Immature natural killer cell (primary cell): ENCODE data around the gene MEGF6. TPM values are rescaled to one million over a fixed set of nuclear protein-coding genes. Genes with fewer than 3 reads are reported as not detected.

ENCODE experiments used
- DNase-seq, 3 donors: peaks; one replicate each; pipeline ENCODE4 v3.0.0; 2022; ENCODE audit warnings: mixed read lengths in 1 of 3
- H3K27ac Mint-ChIP-seq, 6 donors: one replicate each; pipeline ENCODE4 v1.8.0; 2020; ENCODE audit warnings: mixed read lengths in 6 of 6, mild to moderate bottlenecking in 5 of 6, inconsistent platforms in 4 of 6, moderate library complexity in 3 of 6
- H3K27me3 Mint-ChIP-seq, 3 donors: one replicate each; pipeline ENCODE4 v1.8.0; 2020 to 2021; ENCODE audit warnings: low read depth in 3 of 3, mild to moderate bottlenecking in 3 of 3, mixed read lengths in 3 of 3, moderate library complexity in 3 of 3, inconsistent platforms in 1 of 3
- H3K36me3 Mint-ChIP-seq, 3 donors: one replicate each; pipeline ENCODE4 v1.8.0; 2020; ENCODE audit warnings: mixed read lengths in 3 of 3, inconsistent platforms in 2 of 3, mild to moderate bottlenecking in 2 of 3
- H3K4me1 Mint-ChIP-seq, 2 donors: one replicate each; pipeline ENCODE4 v1.8.0; 2020; ENCODE audit warnings: inconsistent platforms in 2 of 2, mild to moderate bottlenecking in 2 of 2, mixed read lengths in 2 of 2, moderate library complexity in 1 of 2
- H3K4me3 Mint-ChIP-seq, 5 donors: one replicate each; pipeline ENCODE4 v1.8.0; 2020; ENCODE audit warnings: mild to moderate bottlenecking in 5 of 5, mixed read lengths in 5 of 5, inconsistent platforms in 3 of 5, moderate library complexity in 3 of 5
- H3K9me3 Mint-ChIP-seq, 6 donors: one replicate each; pipeline ENCODE4 v1.8.0; 2020; ENCODE audit warnings: mild to moderate bottlenecking in 6 of 6, mixed read lengths in 6 of 6, inconsistent platforms in 4 of 6, moderate library complexity in 3 of 6
- polyA plus RNA-seq, 3 donors: library from polyadenylated mRNA; unstranded; fragments of 300-500 nt; fragmentation: Illumina TruSeq; gene quantifications; one replicate each; pipeline ENCODE4 v1.2.3, GENCODE V29; 2021

MEGF6 gene
- polyA plus RNA-seq, 3 donors from 2014 or later: 0.08 TPM; not detected in 2

DNA sequence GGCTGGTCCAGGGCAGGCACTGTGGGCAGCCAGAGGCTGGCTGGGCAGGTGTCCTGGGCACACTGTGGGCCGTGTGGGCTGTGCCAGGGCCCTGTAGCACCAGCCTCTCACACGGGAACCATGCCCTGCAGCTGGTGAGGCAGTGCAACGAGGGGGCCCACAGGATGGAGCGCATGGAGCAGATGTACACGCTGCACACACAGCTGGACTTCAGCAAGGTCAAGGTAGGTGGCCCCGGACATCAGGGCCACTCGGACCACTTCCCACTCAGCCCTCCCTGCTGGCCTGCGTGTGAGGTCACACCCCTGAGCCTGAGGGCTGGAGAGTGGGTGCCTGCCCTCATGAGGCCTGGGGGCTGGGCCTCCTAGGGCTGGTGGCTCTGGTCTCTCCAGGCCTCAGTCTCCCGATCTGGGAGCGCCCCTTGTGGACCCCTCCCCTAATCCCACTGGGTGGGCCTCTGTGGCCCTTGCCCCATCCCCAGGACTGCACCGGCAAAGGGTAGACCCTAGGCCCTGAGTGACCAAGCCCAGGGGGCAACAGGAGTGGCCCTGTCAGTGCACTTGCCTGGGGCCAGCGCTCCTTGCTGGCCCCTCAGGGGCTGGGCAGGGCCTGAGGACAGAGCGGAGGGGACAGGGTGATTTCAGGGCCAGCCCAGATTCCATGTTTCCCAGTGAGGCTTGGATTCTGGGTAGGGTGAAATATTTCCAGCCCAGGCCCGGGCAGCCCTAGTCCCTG lies 135.3 kb downstream of the MEGF6 start:
- H3K27ac Mint-ChIP-seq: no peak overlapping the region
- no peak overlapping the region for H3K4me3 Mint-ChIP-seq
- H3K4me1 Mint-ChIP-seq: no peaks in the 10 kb centered on the region
- peaks cover 0 to 3% (median 0%) of the 10 kb centered on the region in 3 donors for H3K27me3 Mint-ChIP-seq
- no peaks in the 10 kb centered on the region for H3K36me3 Mint-ChIP-seq
- H3K9me3 Mint-ChIP-seq: no peaks in the 10 kb centered on the region
- DNase-seq: no peak

DNA sequence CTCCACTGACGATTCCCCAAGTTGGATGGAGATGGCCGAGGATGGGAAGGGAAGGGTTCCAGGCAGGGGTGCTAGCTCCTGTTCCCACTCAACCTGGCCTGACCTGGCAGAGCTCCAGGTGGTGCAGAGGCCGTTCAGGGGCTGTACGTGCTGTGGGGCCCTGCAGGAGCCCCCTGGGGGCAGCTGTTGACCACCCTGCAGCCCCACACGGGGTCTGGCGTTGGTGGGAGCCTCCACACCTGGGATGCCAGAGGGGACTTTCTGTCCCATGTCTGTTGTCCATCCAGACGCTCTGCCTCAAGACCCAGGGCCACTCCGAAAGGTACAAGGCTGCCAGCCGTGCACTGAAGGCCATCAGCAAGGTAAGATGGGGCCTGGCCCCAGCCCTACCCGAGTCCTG lies 136.9 kb downstream of the MEGF6 start:
- H3K9me3 Mint-ChIP-seq: no peaks in the 10 kb centered on the region
- peaks cover 0 to 3% (median 0%) of the 10 kb centered on the region in 3 donors for H3K27me3 Mint-ChIP-seq
- H3K4me1 Mint-ChIP-seq: no peaks in the 10 kb centered on the region
- DNase-seq: no peak
- no peaks in the 10 kb centered on the region for H3K36me3 Mint-ChIP-seq
- H3K4me3 Mint-ChIP-seq: no peak overlapping the region
- H3K27ac Mint-ChIP-seq: no peak overlapping the region

DNA sequence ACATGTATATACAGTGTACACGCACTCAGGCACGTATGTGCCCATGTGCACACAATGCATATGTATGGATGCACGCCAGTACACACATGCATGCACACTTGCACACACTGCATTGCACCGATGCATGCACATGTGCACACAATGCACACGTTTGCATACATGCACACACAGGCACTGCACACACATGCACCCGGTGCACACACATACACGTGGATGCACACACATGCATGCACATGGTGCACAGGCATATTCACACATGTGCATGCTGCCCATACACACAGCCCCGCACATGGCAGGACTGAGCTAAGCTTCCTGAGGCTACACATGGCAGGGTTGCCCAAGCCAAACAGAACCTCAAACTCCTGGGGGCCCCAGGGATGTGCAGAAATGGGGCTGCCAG lies 137.3 kb downstream of the MEGF6 start:
- no peaks in the 10 kb centered on the region for H3K4me1 Mint-ChIP-seq
- no peak for DNase-seq
- H3K27ac Mint-ChIP-seq: no peak overlapping the region
- peaks cover 0 to 3% (median 0%) of the 10 kb centered on the region in 3 donors for H3K27me3 Mint-ChIP-seq
- H3K9me3 Mint-ChIP-seq: no peaks in the 10 kb centered on the region
- no peak overlapping the region for H3K4me3 Mint-ChIP-seq
- H3K36me3 Mint-ChIP-seq: no peaks in the 10 kb centered on the region

DNA sequence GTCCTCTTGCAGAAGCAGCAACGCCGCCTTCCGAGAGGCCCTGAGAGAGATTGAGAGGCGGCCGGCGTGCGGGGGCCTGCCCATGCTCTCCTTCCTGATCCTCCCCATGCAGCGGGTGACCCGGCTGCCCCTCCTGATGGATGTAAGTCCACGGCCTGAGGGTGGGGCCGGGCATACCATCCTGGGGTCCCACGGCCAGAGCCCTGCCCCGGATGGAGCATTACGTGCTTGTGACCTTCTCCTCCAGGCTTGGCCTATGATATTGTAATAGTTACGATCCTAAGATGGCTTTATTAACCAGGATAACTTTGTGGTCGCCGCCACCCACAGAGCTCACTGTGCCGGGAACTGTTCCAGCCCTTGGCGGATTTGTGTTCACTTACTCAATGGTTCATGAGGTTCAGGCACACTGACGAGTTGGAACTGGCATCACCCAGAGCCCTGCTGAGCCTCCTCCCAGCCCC lies 137.9 kb downstream of the MEGF6 start:
- H3K4me3 Mint-ChIP-seq: no peak overlapping the region

DNA sequence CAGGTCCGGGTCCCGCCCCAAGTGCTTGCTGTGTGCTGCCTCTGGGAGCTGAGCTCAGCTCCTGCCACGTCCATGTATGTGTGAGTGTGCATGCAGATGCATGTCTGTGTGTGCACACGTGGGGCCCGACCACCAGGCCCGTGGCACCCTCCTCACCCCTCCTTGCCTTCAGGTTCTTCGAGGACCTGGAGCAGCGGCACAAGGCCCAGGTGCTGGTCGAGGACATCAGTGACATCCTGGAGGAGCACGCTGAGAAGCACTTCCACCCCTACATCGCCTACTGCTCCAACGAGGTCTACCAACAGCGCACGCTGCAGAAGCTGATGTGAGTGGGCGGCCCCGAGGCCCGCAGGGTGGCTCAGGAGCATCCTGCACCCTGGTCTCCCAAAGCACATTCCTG lies 138.4 kb downstream of the MEGF6 start:
- no peaks in the 10 kb centered on the region for H3K36me3 Mint-ChIP-seq
- H3K4me3 Mint-ChIP-seq: no peak overlapping the region
- no peaks in the 10 kb centered on the region for H3K9me3 Mint-ChIP-seq
- no peak overlapping the region for H3K27ac Mint-ChIP-seq
- peaks cover 0 to 3% (median 0%) of the 10 kb centered on the region in 3 donors for H3K27me3 Mint-ChIP-seq
- no peaks in the 10 kb centered on the region for H3K4me1 Mint-ChIP-seq
- DNase-seq: no peak

More for the DNA sequence above, 137.9 kb downstream of the MEGF6 start:
- no peaks in the 10 kb centered on the region for H3K36me3 Mint-ChIP-seq
- H3K27ac Mint-ChIP-seq: no peak overlapping the region
- peaks cover 0 to 3% (median 0%) of the 10 kb centered on the region in 3 donors for H3K27me3 Mint-ChIP-seq
- H3K4me1 Mint-ChIP-seq: no peaks in the 10 kb centered on the region
- no peaks in the 10 kb centered on the region for H3K9me3 Mint-ChIP-seq
- no peak for DNase-seq

DNA sequence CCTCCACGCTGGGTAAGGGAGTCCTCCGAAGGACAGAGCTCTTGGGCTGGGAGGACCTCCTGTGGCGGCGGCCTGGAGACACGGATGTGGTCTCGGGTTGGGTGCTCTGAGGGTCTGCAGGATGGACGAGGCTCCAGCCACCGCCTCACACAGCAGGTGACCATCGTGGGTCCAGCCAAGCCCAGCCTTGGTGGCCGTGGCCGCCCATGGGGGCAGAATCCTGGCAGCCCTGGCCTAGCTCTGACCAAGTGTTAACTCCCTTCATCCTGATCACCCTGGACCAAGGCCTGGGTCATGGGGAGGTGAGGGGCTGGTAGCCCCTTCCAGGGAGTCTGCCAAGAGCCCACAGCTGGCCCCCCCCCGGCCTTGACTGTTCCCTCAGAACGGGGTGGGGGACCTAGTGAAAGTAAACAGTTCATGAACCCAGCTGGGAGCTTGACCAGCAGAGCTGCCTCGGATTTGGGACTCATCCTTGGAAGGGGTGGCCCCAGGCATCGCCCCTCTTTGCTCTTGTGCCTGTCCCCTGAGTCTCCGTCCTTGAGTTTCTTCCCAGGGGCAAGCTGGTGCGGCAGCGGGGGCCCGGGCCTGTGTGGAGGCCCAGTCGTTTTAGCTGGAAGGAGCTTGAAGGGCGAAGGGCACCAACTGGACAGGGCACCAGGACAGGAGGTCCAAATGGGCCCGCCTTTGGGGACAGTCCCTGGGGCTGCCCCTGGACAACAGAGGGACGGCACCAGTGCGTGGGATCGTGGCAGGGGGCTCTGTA lies 139.0 kb downstream of the MEGF6 start:
- H3K4me3 Mint-ChIP-seq: no peak overlapping the region
- no peaks in the 10 kb centered on the region for H3K36me3 Mint-ChIP-seq

DNA sequence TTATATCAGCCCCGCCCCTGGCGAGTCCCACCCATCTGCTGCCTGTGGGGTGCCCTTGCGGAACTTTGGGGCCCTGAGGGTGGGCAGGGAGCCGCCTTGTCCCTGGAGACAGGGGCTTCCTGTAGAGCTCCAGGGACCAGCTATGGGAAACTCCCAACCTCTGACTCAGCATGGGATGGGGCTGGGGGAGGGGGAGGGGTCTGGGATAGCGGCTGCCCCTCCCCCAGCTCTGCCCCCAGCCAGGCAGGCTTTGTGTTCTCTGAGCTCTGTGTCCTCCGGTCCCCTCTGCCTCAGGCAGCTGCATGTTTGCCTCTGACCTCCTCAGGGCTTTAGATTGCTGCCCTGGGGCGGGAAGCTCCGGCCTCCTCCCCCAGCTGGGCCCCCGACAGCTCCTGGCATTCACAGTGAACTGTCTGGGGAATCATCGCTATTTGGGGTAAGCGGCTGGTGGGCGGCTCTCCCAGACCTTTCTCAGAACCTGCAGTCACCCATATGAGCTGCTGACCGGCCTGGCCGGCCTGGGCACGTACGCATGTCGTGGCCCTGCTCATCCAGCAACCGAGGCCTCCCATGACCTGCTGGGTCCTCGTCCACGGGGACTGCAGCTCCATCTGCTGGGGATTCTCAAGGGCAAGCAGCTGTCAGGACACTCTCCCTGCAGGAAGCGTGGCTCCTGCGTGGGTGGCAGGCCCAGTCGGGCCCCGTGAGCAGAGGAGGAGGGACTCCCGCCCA lies 139.8 kb downstream of the MEGF6 start:
- no peak overlapping the region for H3K4me3 Mint-ChIP-seq
- H3K27me3 Mint-ChIP-seq: peaks cover 0 to 3% (median 0%) of the 10 kb centered on the region in 3 donors
- H3K9me3 Mint-ChIP-seq: no peaks in the 10 kb centered on the region
- H3K27ac Mint-ChIP-seq: no peak overlapping the region
- H3K36me3 Mint-ChIP-seq: no peaks in the 10 kb centered on the region
- H3K4me1 Mint-ChIP-seq: no peaks in the 10 kb centered on the region
- DNase-seq: no peak

More for the DNA sequence above, 139.0 kb downstream of the MEGF6 start:
- Mint-ChIP-seq H3K27me3 (peaks cover 0 to 3% (median 0%) of the 10 kb centered on the region in 3 donors), H3K27ac (no peak overlapping the region), H3K9me3 (no peaks in the 10 kb centered on the region), H3K4me1 (no peaks in the 10 kb centered on the region)
- DNase-seq: no peak

DNA sequence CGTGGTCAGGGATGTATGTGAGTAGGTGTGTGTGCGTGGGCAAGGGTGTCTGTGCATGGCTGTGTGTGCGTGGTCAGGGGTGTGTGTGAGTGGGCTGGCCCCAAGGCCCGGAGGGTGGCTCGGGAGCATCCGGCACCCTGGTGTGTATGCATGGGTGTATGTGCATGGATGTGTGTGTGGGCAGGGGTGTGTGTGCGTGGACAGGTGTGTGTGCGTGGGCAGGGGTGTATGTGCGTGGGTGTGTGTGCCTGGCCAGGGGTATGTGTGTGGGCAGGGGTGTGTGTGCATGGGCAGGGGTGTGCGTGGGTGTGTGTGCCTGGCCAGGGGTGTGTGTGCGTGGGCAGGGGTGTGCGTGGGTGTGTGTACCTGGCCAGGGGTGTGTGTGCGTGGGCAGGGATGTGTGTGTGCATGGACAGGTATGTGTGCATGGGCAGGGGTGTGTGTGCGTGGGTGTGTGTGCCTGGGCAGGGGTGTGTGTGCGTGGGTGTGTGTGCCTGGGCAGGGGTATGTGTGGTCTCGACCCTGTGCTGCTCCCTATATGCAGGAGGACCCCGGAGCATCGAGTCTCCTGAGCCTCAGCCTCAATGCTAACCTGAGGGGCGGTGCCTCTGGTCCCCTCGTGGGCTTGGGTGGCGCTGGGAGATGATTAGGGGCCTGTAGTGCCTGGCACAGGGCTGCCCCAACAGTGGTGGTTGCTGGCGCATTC lies 140.5 kb downstream of the MEGF6 start:
- Mint-ChIP-seq H3K27ac (no peak overlapping the region), H3K4me3 (no peak overlapping the region), H3K36me3 (no peaks in the 10 kb centered on the region)

DNA sequence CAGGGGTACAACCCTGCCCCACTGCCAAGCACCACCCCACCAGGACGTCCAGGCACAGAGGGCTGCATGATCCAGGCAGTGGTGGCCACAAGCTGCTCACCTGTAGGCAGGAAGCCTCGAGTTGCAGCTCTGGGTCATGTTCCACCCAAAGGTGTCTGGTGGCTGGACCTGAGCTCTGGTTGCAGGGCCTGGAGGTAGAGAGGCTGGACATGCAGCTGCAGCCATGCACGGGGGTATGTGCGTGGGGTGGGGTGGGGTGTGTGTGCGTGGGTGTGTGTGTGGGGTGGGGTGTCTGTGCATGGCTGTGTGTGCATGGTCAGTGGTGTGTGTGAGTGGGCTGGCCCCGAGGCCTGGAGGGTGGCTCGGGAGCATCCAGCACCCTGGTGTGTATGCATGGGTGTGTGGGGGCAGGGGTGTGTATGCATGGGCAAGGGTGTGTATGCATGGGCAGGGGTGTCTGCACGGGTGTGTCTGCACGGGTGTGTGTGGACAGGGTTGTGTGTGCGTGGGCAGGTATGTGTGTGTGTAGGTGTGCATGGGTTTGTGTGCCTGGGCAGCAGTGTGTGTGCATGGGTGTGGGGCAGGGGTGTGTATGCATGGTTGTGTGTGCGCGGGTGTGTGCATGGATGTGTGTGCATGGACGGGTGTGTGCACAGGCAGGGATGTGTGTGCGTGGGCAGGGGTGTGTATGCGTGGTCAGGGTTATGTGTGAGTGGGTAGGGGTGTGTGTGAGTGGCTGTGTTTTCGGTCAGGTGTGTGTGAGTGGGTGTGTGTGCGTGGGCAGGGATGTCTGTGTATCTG lies 141.3 kb downstream of the MEGF6 start:
- H3K36me3 Mint-ChIP-seq: no peaks in the 10 kb centered on the region
- peaks cover 0 to 3% (median 0%) of the 10 kb centered on the region in 3 donors for H3K27me3 Mint-ChIP-seq
- no peaks in the 10 kb centered on the region for H3K4me1 Mint-ChIP-seq
- no peaks in the 10 kb centered on the region for H3K9me3 Mint-ChIP-seq
- no peak overlapping the region for H3K27ac Mint-ChIP-seq
- no peak overlapping the region for H3K4me3 Mint-ChIP-seq
- DNase-seq: no peak

More for the DNA sequence above, 140.5 kb downstream of the MEGF6 start:
- H3K27me3 Mint-ChIP-seq: peaks cover 0 to 3% (median 0%) of the 10 kb centered on the region in 3 donors
- no peaks in the 10 kb centered on the region for H3K9me3 Mint-ChIP-seq
- no peak for DNase-seq
- H3K4me1 Mint-ChIP-seq: no peaks in the 10 kb centered on the region

DNA sequence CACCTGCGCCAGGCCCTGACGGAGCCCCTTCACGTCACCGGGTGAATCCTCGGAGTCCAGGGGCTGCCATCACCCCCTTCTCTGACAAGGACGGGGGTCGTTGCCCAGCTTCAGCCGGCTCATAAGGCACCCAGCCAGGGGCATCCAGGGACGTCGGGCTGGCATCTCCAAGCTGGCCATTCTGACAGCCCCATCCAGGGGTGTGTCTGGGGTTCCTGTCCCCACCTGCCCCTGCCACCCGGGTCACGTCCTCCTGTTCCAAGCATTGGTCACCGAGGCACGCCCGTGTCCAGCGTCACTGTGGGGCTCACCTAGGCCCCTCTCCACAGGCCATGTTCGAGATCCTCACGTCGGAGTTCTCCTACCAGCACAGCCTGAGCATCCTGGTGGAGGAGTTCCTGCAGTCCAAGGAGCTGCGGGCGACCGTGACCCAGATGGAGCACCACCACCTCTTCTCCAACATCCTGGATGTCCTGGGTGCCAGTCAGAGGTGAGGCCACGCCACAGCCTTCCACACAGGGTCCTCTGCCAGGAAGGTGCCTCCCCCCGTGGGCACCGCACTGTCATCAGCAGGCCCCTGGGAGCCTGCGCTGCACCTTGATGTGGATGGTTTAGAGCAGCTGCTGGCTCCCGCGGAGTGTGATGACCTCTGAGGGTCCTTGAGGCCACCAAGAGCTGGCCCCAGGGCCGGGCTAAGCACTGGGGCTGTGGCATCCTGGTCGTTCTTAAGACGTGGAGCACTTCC lies 142.0 kb downstream of the MEGF6 start:
- Mint-ChIP-seq H3K9me3 (no peaks in the 10 kb centered on the region), H3K36me3 (no peaks in the 10 kb centered on the region), H3K27me3 (peaks cover 0 to 3% (median 0%) of the 10 kb centered on the region in 3 donors), H3K27ac (no peak overlapping the region), H3K4me1 (no peaks in the 10 kb centered on the region), H3K4me3 (no peak overlapping the region)
- no peak for DNase-seq

DNA sequence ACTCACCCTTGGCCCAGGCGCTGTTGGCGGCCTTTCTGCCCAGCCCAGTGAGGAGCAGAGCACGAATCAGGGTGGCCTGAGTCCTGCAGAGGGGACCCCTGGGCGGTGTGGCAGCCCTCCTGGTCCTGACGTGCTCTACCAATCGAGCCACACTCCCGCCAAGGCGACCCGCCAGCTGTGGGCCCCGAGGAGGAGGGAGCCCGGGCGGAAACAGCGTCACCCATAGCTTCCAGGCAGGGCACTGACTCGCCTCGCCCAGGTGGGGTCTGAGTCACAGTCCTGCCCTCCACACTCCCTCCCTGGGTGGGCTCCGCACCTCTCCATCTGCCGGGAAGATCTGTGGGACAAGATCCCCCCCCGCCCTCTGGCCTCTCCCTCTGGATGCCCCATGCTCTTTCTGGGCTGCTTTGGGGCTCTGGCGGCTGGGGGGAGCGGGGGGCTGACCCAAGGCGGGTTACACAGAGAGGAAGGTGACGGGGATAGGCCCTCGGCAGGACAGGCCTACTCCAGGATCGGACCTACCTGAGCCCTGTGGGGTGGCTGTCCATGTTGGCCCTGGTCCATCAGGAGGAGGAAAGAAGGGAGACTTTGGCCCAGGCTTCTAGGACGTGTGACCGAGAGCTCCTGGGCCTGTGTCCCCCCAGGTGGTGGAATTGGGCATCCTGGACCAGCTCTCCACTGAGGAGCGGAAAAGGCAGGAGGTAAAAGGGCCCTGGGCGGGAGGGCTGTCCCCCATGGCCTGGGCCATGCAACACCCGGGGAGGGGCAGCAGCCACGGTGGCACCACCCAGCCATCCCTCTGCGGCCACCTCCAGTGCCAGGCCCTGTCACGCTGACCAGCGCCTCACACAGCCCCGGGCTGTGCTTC lies 142.8 kb downstream of the MEGF6 start:
- no peak for DNase-seq
- Mint-ChIP-seq H3K4me1 (no peaks in the 10 kb centered on the region), H3K9me3 (no peaks in the 10 kb centered on the region), H3K27me3 (no peaks in the 10 kb centered on the region), H3K36me3 (no peaks in the 10 kb centered on the region), H3K4me3 (no peak overlapping the region), H3K27ac (no peak overlapping the region)
